Measurements from ENCODE around the gene KIF5A. TPM values are rescaled to one million over a fixed set of nuclear protein-coding genes. Genes with fewer than 3 reads are reported as not detected.

KIF5A gene
- total RNA-seq, 1 donor from 2014 or later, result 0.43 TPM

- H3K9me3 Mint-ChIP-seq (ENCODE audit: unreplicated experiment), result no peaks in the 10 kb centered on the region
- peaks cover 51% of the 10 kb centered on the region for H3K36me3 Mint-ChIP-seq (ENCODE audit: unreplicated experiment)
- no peak for DNase-seq (ENCODE audit: extremely low spot score, unreplicated experiment)
- H3K4me3 Mint-ChIP-seq (ENCODE audit: unreplicated experiment), result no peak overlapping the region
- TF ChIP-seq CTCF (IDR thresholded peaks at IDR 0.05), result no peak
- no peaks in the 10 kb centered on the region for H3K4me1 Mint-ChIP-seq (ENCODE audit: unreplicated experiment)
- H3K27ac Mint-ChIP-seq (ENCODE audit: unreplicated experiment), result no peak overlapping the region
- H3K27me3 Mint-ChIP-seq (ENCODE audit: unreplicated experiment), result no peaks in the 10 kb centered on the region
Observed at GRCh38 chr12:57533108-57533507, 16.7 kb upstream of the KIF5A start.

- Mint-ChIP-seq H3K4me1 (ENCODE audit: unreplicated experiment) (no peaks in the 10 kb centered on the region), H3K4me3 (ENCODE audit: unreplicated experiment) (no peak overlapping the region), H3K27ac (ENCODE audit: unreplicated experiment) (no peak overlapping the region), H3K9me3 (ENCODE audit: unreplicated experiment) (no peaks in the 10 kb centered on the region), H3K36me3 (ENCODE audit: unreplicated experiment) (peaks cover 54% of the 10 kb centered on the region), H3K27me3 (ENCODE audit: unreplicated experiment) (no peaks in the 10 kb centered on the region)
- DNase-seq (ENCODE audit: extremely low spot score, unreplicated experiment), result no peak
- TF ChIP-seq CTCF (IDR thresholded peaks at IDR 0.05), result no peak
Observed at GRCh38 chr12:57534250-57534649, 15.6 kb upstream of the KIF5A start.

GRCh38 chr12:57534991-57535543 is 14.8 kb upstream of the KIF5A start:
- H3K36me3 Mint-ChIP-seq (ENCODE audit: unreplicated experiment), result peaks cover 49% of the 10 kb centered on the region
- TF ChIP-seq CTCF (IDR thresholded peaks at IDR 0.05), result no peak
- no peak for DNase-seq (ENCODE audit: extremely low spot score, unreplicated experiment)
- no peak overlapping the region for H3K4me3 Mint-ChIP-seq (ENCODE audit: unreplicated experiment)
- H3K27ac Mint-ChIP-seq (ENCODE audit: unreplicated experiment), result no peak overlapping the region
- no peaks in the 10 kb centered on the region for H3K27me3 Mint-ChIP-seq (ENCODE audit: unreplicated experiment)
- no peaks in the 10 kb centered on the region for H3K4me1 Mint-ChIP-seq (ENCODE audit: unreplicated experiment)
- no peaks in the 10 kb centered on the region for H3K9me3 Mint-ChIP-seq (ENCODE audit: unreplicated experiment)

- no peaks in the 10 kb centered on the region for H3K9me3 Mint-ChIP-seq (ENCODE audit: unreplicated experiment)
- H3K4me1 Mint-ChIP-seq (ENCODE audit: unreplicated experiment), result no peaks in the 10 kb centered on the region
- no peak for DNase-seq (ENCODE audit: extremely low spot score, unreplicated experiment)
- H3K27ac Mint-ChIP-seq (ENCODE audit: unreplicated experiment), result no peak overlapping the region
- H3K27me3 Mint-ChIP-seq (ENCODE audit: unreplicated experiment), result no peaks in the 10 kb centered on the region
- peaks cover 54% of the 10 kb centered on the region for H3K36me3 Mint-ChIP-seq (ENCODE audit: unreplicated experiment)
- no peak overlapping the region for H3K4me3 Mint-ChIP-seq (ENCODE audit: unreplicated experiment)
- no peak for TF ChIP-seq CTCF (IDR thresholded peaks at IDR 0.05)
Observed at GRCh38 chr12:57535764-57536596, 13.9 kb upstream of the KIF5A start.

GRCh38 chr12:57536597-57536942 is 13.3 kb upstream of the KIF5A start:
- TF ChIP-seq CTCF (IDR thresholded peaks at IDR 0.05), result no peak
- no peaks in the 10 kb centered on the region for H3K9me3 Mint-ChIP-seq (ENCODE audit: unreplicated experiment)
- H3K36me3 Mint-ChIP-seq (ENCODE audit: unreplicated experiment), result peaks cover 54% of the 10 kb centered on the region
- no peak overlapping the region for H3K27ac Mint-ChIP-seq (ENCODE audit: unreplicated experiment)
- no peak overlapping the region for H3K4me3 Mint-ChIP-seq (ENCODE audit: unreplicated experiment)
- no peaks in the 10 kb centered on the region for H3K27me3 Mint-ChIP-seq (ENCODE audit: unreplicated experiment)
- no peaks in the 10 kb centered on the region for H3K4me1 Mint-ChIP-seq (ENCODE audit: unreplicated experiment)
- no peak for DNase-seq (ENCODE audit: extremely low spot score, unreplicated experiment)

Measured in osteocyte (in vitro differentiated cells).